ENCODE data around the gene CACNA2D4. TPM values are rescaled to one million over a fixed set of nuclear protein-coding genes. Genes with fewer than 3 reads are reported as not detected.

CACNA2D4 gene
- total RNA-seq, 1 donor, result 0.72 TPM

GRCh38 chr12:1795785-1796514 lies 122.5 kb downstream of the CACNA2D4 start:
- DNase-seq (ENCODE audit: insufficient read length, low spot score, missing footprints), result peak; percentile 99
- Histone ChIP-seq H3K27me3 (ENCODE audit: insufficient read depth, low read length) (peaks cover 4% of the 10 kb centered on the region), H4K20me1 (ENCODE audit: insufficient read depth, low read length) (no peaks in the 10 kb centered on the region), H3K4me2 (ENCODE audit: insufficient read depth, low read length) (peak overlapping the region; percentile 89), H3K9me3 (ENCODE audit: low read depth, low read length) (no peaks in the 10 kb centered on the region), H3K27ac (ENCODE audit: low read depth, low read length) (peak overlapping the region; percentile 15), H3K36me3 (ENCODE audit: insufficient read depth, low read length) (no peaks in the 10 kb centered on the region), H3K4me1 (ENCODE audit: insufficient read depth, low read length) (peaks cover 14% of the 10 kb centered on the region), H3K4me3 (ENCODE audit: insufficient read depth, low read length) (peak overlapping the region; percentile 72), H3K79me2 (ENCODE audit: insufficient read depth, low read length) (no peaks in the 10 kb centered on the region), H2AFZ (ENCODE audit: low read length) (peak overlapping the region; percentile 89)
- TF ChIP-seq CTCF (IDR thresholded peaks at IDR 0.05; ENCODE audit: extremely low read depth, low read depth, low read length), result peak; percentile 82

- Histone ChIP-seq H3K9me3 (ENCODE audit: low read depth, low read length) (no peaks in the 10 kb centered on the region), H3K27ac (ENCODE audit: low read depth, low read length) (no peak overlapping the region), H3K4me2 (ENCODE audit: insufficient read depth, low read length) (peak overlapping the region; percentile 89), H3K4me1 (ENCODE audit: insufficient read depth, low read length) (peaks cover 10% of the 10 kb centered on the region), H2AFZ (ENCODE audit: low read length) (peak overlapping the region; percentile 88), H3K36me3 (ENCODE audit: insufficient read depth, low read length) (no peaks in the 10 kb centered on the region), H4K20me1 (ENCODE audit: insufficient read depth, low read length) (no peaks in the 10 kb centered on the region), H3K4me3 (ENCODE audit: insufficient read depth, low read length) (no peak overlapping the region), H3K27me3 (ENCODE audit: insufficient read depth, low read length) (peaks cover 4% of the 10 kb centered on the region), H3K79me2 (ENCODE audit: insufficient read depth, low read length) (no peaks in the 10 kb centered on the region)
- no peak for DNase-seq (ENCODE audit: insufficient read length, low spot score, missing footprints)
- TF ChIP-seq CTCF (IDR thresholded peaks at IDR 0.05; ENCODE audit: extremely low read depth, low read depth, low read length), result no peak
These were observed 123.1 kb downstream of the CACNA2D4 start for GRCh38 chr12:1795221-1795784.

GRCh38 chr12:1794440-1795090 lies 123.9 kb downstream of the CACNA2D4 start:
- H3K27ac ChIP-seq (ENCODE audit: low read depth, low read length), result no peak overlapping the region
- no peak overlapping the region for H2AFZ ChIP-seq (ENCODE audit: low read length)
- H3K27me3 ChIP-seq (ENCODE audit: insufficient read depth, low read length), result peaks cover 4% of the 10 kb centered on the region
- H4K20me1 ChIP-seq (ENCODE audit: insufficient read depth, low read length), result no peaks in the 10 kb centered on the region
- peaks cover 10% of the 10 kb centered on the region for H3K4me1 ChIP-seq (ENCODE audit: insufficient read depth, low read length)
- no peak overlapping the region for H3K4me3 ChIP-seq (ENCODE audit: insufficient read depth, low read length)
- no peaks in the 10 kb centered on the region for H3K9me3 ChIP-seq (ENCODE audit: low read depth, low read length)
- no peaks in the 10 kb centered on the region for H3K36me3 ChIP-seq (ENCODE audit: insufficient read depth, low read length)
- DNase-seq (ENCODE audit: insufficient read length, low spot score, missing footprints), result no peak
- H3K4me2 ChIP-seq (ENCODE audit: insufficient read depth, low read length), result no peak overlapping the region
- TF ChIP-seq CTCF (IDR thresholded peaks at IDR 0.05; ENCODE audit: extremely low read depth, low read depth, low read length), result no peak
- no peaks in the 10 kb centered on the region for H3K79me2 ChIP-seq (ENCODE audit: insufficient read depth, low read length)
